Activated CD8-positive, alpha-beta memory T cell treated with anti-CD3 and anti-CD28 coated beads, Interleukin-2, amount 50 U/mL, for 1 hour (primary cell): ENCODE results near the gene C10orf105.

ENCODE experiments used
- DNase-seq: peaks from one replicate; pipeline ENCODE4 v3.0.0-alpha.2; 2020; ENCODE audit errors: extremely low read depth

The C10orf105 gene

DNA sequence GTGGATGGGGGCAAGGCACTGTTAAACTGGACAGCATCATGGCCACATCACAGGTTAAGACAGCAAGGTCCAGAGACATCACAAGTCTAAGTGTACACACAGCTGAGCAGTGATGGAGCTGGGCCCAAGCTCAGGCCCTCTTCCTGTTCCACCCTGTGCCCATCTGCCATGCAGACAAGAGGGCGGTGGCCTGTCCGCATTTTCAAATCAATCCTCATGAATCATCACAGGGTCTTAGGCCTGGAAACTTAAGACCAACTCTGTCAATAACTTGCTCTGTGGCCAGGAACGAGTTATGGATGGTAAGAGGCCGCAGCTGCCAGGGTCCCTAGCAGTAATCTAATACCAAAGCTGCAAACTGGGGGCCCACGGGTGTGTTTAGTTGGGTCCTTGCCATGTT is 3.2 kb downstream of the C10orf105 start:
- no peak for DNase-seq

- no peak for DNase-seq
Observed at GRCh38 chr10:71715860-71716259, 3.7 kb downstream of the C10orf105 start.

GRCh38 chr10:71715026-71715425 is 4.6 kb downstream of the C10orf105 start:
- DNase-seq, result no peak

GRCh38 chr10:71714592-71714991 is 5.0 kb downstream of the C10orf105 start:
- DNase-seq, result no peak

- DNase-seq, result no peak
Observed at GRCh38 chr10:71714031-71714410, 5.6 kb downstream of the C10orf105 start.

- DNase-seq, result no peak
Observed at GRCh38 chr10:71713135-71714030, 6.2 kb downstream of the C10orf105 start.

DNA sequence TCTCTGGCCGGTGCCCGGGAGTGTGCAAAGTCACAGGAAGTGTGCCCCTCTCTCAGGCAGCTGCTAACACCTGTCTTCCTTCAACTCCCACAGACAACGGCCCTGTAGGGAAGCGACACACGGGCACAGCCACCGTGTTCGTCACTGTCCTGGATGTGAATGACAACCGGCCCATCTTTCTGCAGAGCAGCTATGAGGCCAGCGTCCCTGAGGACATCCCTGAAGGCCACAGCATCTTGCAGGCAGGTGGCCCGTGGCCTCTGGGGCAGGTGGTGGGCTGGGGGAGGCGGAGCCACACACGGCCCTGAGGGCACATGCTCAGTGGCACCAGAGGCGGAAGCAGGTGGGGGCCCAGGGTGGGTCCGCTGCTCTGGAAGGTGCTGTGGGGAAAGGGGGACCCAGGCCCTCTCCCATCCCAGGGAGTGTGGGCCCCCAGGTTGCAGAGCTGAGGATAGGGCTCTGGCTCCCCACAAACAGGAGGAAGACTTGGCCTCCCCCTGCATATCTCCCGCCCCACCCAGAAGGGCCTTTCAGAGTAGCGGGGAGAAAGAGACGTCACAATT is 6.9 kb downstream of the C10orf105 start:
- DNase-seq, result no peak

DNA sequence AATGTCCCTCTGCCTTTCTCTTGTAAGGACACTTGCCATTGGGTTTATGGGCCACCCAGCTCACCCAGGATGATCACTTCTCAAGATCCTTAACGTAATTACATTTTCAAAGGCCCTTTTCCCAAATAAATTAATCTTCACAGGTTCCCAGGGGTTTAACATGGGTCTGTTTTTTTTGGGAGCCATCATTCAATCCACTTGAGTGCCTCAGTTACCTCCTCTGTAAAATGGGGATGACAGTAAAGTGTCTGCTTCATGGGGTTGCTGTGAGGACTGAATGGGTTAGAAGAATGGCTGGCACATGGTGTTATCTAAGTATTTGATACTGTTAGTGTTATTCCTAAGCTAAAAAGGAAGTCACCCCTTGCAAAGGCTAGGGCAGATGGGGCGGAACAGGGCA is 7.4 kb downstream of the C10orf105 start:
- DNase-seq, result no peak

- DNase-seq, result no peak
Observed at GRCh38 chr10:71711052-71711623, 8.4 kb downstream of the C10orf105 start.

DNA sequence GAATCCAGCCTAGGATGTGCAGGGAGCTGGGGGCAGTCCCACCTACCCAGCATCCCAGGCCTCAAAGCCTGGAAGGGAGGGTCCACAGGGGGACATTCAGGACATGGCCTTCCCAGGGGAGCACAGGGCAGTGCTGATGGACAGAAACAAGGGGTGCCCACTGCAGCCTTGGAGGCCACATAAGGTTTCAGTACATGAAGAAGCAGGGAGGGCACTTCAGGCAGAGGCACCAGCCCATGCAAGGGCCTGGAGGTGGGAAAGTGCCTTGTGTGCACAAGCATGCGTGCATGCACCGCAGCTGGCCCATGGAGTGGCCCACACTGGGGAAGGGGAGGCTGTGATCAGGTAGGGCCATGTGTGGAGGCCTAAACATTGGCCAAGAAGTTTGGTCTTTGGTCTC is 9.1 kb downstream of the C10orf105 start:
- DNase-seq, result no peak

DNA sequence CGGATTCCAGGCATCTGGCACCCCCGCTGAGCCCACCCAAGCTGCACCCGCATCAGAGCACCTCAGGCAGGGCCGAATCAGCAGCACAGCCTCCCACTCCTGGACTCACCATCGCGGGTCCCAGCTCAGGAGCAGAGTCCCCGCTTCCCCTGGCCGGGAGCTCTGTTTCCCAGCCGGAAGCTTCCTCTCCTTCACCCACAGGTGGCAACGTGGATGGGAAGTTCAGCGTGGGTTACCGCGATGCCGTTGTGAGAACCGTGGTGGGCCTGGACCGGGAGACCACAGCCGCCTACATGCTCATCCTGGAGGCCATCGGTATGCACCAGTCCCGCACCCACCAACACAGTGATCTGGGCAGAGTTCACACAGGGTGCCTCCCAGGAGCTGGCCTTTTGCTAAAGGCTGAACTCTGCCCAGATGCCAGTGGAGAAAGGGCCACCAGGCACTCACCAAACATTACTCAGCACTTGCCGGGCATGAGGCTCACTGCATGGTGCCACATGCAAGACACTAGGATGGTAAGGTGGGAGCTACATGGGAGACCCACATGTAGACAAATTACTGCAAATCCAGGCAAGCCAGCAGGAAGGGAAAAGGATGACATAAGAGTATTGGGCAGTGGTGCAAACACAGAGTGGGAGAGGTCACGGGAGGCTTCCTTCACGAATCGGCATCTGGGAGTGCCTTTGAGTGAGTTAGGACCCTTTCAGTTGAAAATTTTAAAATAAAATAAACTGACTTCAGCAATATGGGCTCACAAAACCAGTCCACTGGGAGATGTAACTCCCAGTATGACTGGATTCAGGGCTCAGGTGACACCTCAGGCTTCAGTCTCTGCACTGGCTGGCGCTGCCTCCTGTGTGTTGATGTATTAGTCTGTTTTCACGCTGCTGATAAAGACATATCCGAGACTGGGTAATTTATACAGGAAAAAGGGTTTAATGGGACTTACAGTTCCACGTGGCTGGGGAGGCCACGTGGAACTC is 10.4 kb downstream of the C10orf105 start:
- no peak for DNase-seq

DNA sequence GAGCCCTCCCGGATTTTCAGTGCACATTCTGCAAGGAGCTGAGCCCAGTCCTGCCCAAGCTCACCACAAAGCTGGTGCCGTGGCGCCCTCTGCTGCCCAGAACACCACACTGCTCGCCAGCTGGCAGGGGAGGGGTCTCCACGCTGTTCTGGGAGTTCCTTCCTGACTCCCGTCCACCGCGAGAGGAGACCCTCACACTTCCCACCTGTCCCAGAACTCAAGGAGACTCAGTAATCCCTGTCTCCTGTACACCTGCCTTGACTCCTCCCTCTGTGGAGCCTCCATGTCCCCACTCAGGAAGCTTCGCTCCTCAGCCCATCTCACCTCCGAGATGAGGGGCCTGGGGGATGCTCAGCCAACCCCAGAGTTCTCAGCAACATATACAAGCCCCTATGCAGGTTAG is 11.3 kb downstream of the C10orf105 start:
- no peak for DNase-seq

DNA sequence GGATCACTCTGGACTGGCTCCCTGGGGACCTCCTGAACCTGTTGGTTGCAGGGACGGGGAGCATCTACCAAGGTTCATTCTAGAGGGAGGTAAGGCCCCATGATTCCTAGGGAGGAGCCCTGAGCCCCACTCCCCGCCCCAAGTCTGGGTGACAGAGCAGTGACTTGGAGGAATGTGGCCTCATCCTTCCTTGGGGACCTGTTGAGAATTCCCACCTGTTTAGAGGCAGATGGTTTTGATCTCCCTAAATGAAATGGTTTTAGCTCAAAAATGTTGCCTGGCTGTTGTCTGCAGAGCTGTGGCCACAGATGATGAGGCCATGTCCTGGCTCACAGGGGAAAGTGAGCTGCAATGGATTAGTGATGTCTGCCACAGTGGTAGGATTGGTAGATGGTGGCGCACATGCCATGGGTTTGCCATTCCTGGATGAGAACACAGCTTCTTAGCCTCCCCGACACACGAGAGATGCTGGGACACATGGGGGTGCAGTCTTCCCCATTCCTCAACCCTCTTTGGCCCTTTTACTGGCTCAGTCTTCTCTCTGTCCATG is 12.3 kb downstream of the C10orf105 start:
- no peak for DNase-seq

DNA sequence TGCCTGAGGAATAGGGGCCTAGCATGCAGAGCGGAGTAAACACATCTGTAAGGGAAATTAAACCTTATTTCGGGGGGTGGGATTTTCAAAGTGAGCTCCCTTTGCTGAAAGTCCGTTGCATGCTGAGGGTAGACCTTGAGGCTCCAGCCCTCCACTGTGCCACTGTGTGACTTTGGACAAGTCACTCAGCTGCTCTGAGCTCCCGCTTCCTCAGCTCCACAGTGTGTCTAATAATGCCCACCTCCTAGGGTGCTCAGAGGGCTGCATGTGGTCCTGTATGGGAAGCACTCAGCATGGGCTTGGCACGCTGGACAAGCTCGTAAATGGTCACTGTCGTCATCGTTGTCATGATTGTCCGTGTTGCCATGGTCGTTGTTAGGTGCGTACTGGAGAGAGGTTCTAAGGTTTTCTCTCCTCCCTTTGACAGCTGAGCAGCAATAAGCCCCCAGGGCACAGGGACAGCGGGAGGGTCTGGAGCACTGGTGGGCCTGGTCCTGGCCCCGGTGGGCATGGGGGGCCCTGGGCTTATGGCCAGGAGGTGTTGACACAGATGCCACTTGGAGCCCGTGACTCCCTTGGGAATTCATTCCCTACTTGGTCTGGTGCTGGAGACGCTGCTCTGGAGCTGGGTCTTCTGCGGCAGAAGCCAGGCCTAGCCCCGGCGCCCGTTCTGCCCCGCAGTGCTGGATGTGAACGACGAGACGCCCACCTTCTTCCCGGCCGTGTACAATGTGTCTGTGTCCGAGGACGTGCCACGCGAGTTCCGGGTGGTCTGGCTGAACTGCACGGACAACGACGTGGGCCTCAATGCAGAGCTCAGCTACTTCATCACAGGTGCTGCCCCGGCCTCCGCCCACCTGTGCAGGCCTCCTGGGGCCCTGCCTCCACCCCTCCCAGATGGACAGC is 13.1 kb downstream of the C10orf105 start:
- DNase-seq, result no peak

GRCh38 chr10:71705582-71705981 is 14.0 kb downstream of the C10orf105 start:
- DNase-seq, result no peak

DNA sequence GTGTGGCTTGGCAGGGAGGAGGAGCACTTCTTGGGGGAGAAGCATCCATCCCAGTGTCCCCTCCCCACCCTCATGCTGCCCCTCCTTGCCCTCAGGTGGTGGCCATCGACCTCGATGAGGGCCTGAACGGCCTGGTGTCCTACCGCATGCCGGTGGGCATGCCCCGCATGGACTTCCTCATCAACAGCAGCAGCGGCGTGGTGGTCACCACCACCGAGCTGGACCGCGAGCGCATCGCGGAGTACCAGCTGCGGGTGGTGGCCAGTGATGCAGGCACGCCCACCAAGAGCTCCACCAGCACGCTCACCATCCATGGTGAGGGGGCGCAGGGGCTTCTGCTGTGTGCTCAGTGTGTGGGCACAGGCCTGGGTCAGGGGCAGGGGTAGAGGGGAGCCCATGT is 14.8 kb downstream of the C10orf105 start:
- DNase-seq, result no peak

DNA sequence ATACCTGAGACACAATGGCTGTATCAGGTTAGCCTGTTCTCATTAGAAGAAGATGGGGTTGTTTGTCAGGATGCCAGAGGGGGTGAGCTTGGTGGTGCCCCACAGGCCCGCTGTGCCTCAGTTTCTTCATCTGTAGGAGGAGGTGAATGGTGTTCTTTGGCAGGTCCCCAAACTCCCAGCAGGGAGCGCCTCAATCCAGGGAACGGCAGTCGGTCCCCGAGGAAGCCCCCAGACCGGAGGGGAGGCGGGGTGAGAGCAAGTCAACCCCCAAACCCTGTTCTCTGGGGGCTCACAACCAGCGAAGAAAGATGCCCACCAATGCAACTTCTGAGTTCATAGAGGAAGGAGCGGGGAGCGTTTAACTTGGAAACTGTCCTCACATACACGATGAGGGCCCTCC is 16.0 kb downstream of the C10orf105 start:
- no peak for DNase-seq

GRCh38 chr10:71701496-71702132 is 18.0 kb downstream of the C10orf105 start:
- DNase-seq, result no peak

GRCh38 chr10:71700731-71701368 is 18.7 kb downstream of the C10orf105 start:
- DNase-seq, result no peak

DNA sequence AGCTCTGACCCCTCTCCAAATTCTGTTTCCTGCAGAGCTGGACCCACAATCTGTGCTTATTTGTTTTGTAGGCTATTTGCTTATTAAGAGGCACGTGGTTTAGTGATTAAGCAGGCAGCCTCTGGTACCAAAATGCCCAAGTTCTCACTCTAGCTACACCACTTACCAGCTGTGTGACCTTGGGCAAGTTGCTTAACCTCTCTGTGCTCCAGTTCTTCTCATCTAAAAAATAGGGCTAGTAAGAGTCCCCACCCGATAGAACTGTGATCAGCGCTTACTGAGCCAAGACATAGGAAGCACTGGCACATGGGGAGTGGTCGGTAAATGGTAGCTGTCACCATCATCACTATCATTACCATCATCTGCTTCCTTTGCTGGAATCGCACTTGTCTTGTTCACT is 20.8 kb downstream of the C10orf105 start:
- no peak for DNase-seq
